HCT116 (cell line): Measurements from ENCODE around the gene ATP6V0A1. TPM values are rescaled to one million over a fixed set of nuclear protein-coding genes. Genes with fewer than 3 reads are reported as not detected.
"Not testable (repeated sequence)": the region's sequence is repeated elsewhere in the genome, so short reads cannot be mapped to it uniquely, and the experiment has no call there.

Source experiments
- ATAC-seq: fragments of 200-7000 bp; cut with Tn5 transposase; 2 replicates; pipeline ENCODE4 v1.9.1; 2020; ENCODE audit warnings: mild to moderate bottlenecking, moderate library complexity
- BruUV-seq: library from RNA; stranded (reverse); fragments of 400-500 nt; replicated peaks from 2 replicates; lab custom pipeline; 2021; lab: Mats Ljungman, UMichigan
- CTCF ChIA-PET: fragments of 300-600 bp; sonication (Branson Sonifier 250); formaldehyde crosslinking; loops from one replicate; lab custom pipeline; 2021; ENCODE audit warnings: antibody characterized with exemption; lab: Charles Lee
- POLR2A ChIA-PET: fragments of 300-600, 350-600 bp; sonication (Branson Sonifier 250); formaldehyde crosslinking; loops from one replicate; lab custom pipeline; 2021; ENCODE audit warnings: antibody characterized with exemption; lab: Charles Lee
- RAD21 ChIA-PET, 2 experiments: fragments of 300-600 bp; sonication (Branson Sonifier 250); formaldehyde crosslinking; loops; one replicate each; lab custom pipeline; 2023; ENCODE audit warnings: low total read pairs in 2 of 2; ENCODE audit not compliant: uncharacterized antibody in 2 of 2, unreplicated experiment in 2 of 2, low non-redundant PET in 1 of 2; lab: Charles Lee
- DNase-seq: peaks from one replicate; pipeline ENCODE4 v3.0.0-alpha.2; 2010; ENCODE audit warnings: low read depth, low spot score
- H2AFZ ChIP-seq: fragments of 200-600 bp; shearing (Covaris generic), sonication (generic); 2 replicates; pipeline ENCODE4 v1.6.1; 2017; ENCODE audit warnings: low read depth, mixed run types, mixed read lengths, antibody characterized with exemption, low read length; ENCODE audit not compliant: poor library complexity, severe bottlenecking
- H3K27ac ChIP-seq: 2 replicates; pipeline ENCODE4 v1.5.1; 2012; ENCODE audit warnings: low read depth, low read length
- H3K27me3 ChIP-seq: fragments of 200-600 bp; sonication (generic); 2 replicates; pipeline ENCODE4 v1.6.1; 2016; ENCODE audit warnings: mixed run types, low read length, mixed read lengths; ENCODE audit not compliant: insufficient read depth
- H3K36me3 ChIP-seq, 2 experiments: fragments of 200-500 bp in 1 of 2; fragments of 200-600 bp in 1 of 2; sonication (Bioruptor generic) in 1 of 2; sonication (generic) in 1 of 2; 2 replicates each; pipeline versions ENCODE4 v1.5.1 to v1.6.1; 2014 to 2016; ENCODE audit warnings: low read length in 2 of 2, inconsistent platforms in 1 of 2, mixed read lengths in 1 of 2, mixed run types in 1 of 2; ENCODE audit not compliant: insufficient read depth in 2 of 2, control insufficient read depth in 1 of 2
- H3K4me1 ChIP-seq, 2 experiments: fragments of 200-600 bp in 1 of 2; sonication (generic) in 1 of 2; 2 replicates each; pipeline versions ENCODE4 v1.5.1 to v1.6.1; 2012 to 2017; ENCODE audit warnings: low read length in 2 of 2, inconsistent platforms in 1 of 2, mild to moderate bottlenecking in 1 of 2, mixed read lengths in 1 of 2, mixed run types in 1 of 2, moderate library complexity in 1 of 2; ENCODE audit not compliant: insufficient read depth in 2 of 2, control insufficient read depth in 1 of 2
- H3K4me2 ChIP-seq: fragments of 200-600 bp; sonication (generic); 2 replicates; pipeline ENCODE4 v1.6.1; 2017; ENCODE audit warnings: mixed run types, low read length, mixed read lengths
- H3K4me3 ChIP-seq, 2 experiments: fragments of 200-600 bp in 1 of 2; sonication (generic) in 1 of 2; replicated peaks in 1 of 2; 2 replicates each; pipeline ENCODE4 v1.5.1; 2011 to 2016; ENCODE audit warnings: low read length in 2 of 2, control low read depth in 1 of 2, low read depth in 1 of 2, mild to moderate bottlenecking in 1 of 2, mixed read lengths in 1 of 2, mixed run types in 1 of 2
- H3K79me2 ChIP-seq: fragments of 200-600 bp; sonication (generic); 2 replicates; pipeline ENCODE4 v1.6.1; 2017; ENCODE audit warnings: mild to moderate bottlenecking, mixed run types, low read length, moderate library complexity, mixed read lengths; ENCODE audit not compliant: insufficient read depth
- H3K9ac ChIP-seq: fragments of 200-600 bp; sonication (generic); 2 replicates; pipeline ENCODE4 v1.6.1; 2016; ENCODE audit warnings: low read length, mixed read lengths
- H3K9me2 ChIP-seq: fragments of 200-600 bp; sonication (generic), shearing (Covaris generic); 2 replicates; pipeline ENCODE4 v1.6.1; 2017; ENCODE audit warnings: mixed run types, mild to moderate bottlenecking, moderate library complexity; ENCODE audit not compliant: insufficient read depth
- H3K9me3 ChIP-seq, 2 experiments: fragments of 200-500 bp in 1 of 2; fragments of 200-600 bp in 1 of 2; sonication (Bioruptor generic) in 1 of 2; sonication (generic) in 1 of 2; 2 replicates each; pipeline ENCODE4 v1.6.1; 2014 to 2017; ENCODE audit warnings: low read length in 2 of 2, mixed read lengths in 2 of 2, inconsistent platforms in 1 of 2, low read depth in 1 of 2, mild to moderate bottlenecking in 1 of 2, mixed run types in 1 of 2, moderate library complexity in 1 of 2; ENCODE audit not compliant: control insufficient read depth in 1 of 2, insufficient read depth in 1 of 2
- H4K20me1 ChIP-seq: fragments of 200-600 bp; sonication (generic), shearing (Covaris generic); 2 replicates; pipeline ENCODE4 v1.6.1; 2017; ENCODE audit warnings: mixed run types, mild to moderate bottlenecking, moderate library complexity; ENCODE audit not compliant: insufficient read depth
- JUND ChIP-seq: IDR thresholded peaks from 2 replicates; pipeline ENCODE4 v1.6.1; 2012
- ZNF274 ChIP-seq: fragments of 200-500 bp; sonication (Bioruptor generic); IDR thresholded peaks from 2 replicates; pipeline ENCODE4 v1.6.1; 2014; ENCODE audit warnings: mild to moderate bottlenecking, low read depth, low read length, inconsistent platforms
- intact Hi-C: fragments of 100-400 bp; cut with micrococcal nuclease; formaldehyde crosslinking; loops from 2 replicates; pipeline ENCODE4 v1.10.0; 2022
- total RNA-seq: library from RNA; stranded (reverse); gene quantifications from one replicate; pipeline ENCODE4 v1.2.1, GENCODE V29; 2021; ENCODE audit not compliant: unreplicated experiment
- TF ChIP-seq, protein P1 (sequence below): IDR thresholded peaks from 2 replicates; pipeline ENCODE4 v1.6.1; 2012; ENCODE audit warnings: low read depth

The ATP6V0A1 gene
- total RNA-seq, 1 experiment from 2014 or later: 65.2 TPM

DNA sequence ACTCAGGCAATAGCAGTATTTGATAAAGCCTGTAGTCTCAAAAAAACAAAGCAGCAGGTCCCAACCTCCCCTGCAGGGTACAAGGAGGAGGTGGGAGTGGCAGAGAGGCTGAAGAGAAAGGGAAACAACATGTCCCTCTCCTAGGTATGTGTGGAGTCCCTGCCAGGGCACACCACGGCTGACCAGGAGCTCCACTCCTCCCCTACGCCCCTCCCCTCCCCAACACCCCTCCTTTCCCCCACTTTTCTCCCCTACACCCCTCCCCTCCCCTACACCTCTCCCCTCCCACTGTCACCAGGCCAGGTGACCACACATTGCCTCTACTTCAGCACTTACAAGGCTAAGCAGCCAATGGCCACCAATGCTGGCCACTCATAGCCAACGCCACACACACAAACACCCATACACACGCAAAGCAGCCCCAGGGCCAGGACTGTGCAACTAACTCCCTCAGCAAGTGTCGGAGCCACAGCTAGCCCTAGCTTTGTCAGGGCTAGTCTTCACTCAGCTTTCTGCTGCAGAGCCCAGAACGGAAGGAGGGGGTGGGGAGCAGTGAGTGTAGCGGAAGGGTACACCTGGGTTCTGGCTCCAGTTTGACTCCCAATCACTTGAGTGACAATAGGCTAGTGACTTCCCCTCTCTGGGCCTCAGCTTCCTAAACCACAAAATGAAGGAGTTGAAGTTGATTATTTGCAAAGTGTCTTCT lies 43.8 kb upstream of the ATP6V0A1 start (continued):
- TF ChIP-seq, protein P1, sequence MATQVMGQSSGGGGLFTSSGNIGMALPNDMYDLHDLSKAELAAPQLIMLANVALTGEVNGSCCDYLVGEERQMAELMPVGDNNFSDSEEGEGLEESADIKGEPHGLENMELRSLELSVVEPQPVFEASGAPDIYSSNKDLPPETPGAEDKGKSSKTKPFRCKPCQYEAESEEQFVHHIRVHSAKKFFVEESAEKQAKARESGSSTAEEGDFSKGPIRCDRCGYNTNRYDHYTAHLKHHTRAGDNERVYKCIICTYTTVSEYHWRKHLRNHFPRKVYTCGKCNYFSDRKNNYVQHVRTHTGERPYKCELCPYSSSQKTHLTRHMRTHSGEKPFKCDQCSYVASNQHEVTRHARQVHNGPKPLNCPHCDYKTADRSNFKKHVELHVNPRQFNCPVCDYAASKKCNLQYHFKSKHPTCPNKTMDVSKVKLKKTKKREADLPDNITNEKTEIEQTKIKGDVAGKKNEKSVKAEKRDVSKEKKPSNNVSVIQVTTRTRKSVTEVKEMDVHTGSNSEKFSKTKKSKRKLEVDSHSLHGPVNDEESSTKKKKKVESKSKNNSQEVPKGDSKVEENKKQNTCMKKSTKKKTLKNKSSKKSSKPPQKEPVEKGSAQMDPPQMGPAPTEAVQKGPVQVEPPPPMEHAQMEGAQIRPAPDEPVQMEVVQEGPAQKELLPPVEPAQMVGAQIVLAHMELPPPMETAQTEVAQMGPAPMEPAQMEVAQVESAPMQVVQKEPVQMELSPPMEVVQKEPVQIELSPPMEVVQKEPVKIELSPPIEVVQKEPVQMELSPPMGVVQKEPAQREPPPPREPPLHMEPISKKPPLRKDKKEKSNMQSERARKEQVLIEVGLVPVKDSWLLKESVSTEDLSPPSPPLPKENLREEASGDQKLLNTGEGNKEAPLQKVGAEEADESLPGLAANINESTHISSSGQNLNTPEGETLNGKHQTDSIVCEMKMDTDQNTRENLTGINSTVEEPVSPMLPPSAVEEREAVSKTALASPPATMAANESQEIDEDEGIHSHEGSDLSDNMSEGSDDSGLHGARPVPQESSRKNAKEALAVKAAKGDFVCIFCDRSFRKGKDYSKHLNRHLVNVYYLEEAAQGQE: no peak
- TF ChIP-seq ZNF274: no peak
- TF ChIP-seq JUND: no peak

- H3K36me3 ChIP-seq, H3K27ac ChIP-seq, H3K4me2 ChIP-seq, H4K20me1 ChIP-seq, H3K9me3 ChIP-seq, RAD21 ChIA-PET, H3K9me2 ChIP-seq, BruUV-seq, POLR2A ChIA-PET, H3K9ac ChIP-seq, DNase-seq, intact Hi-C loops, H3K27me3 ChIP-seq, ATAC-seq, H3K4me3 ChIP-seq, H2AFZ ChIP-seq: not testable (repeated sequence)
- H3K79me2 ChIP-seq: peaks cover 97% of the 10 kb centered on the region
- CTCF ChIA-PET: interaction anchor here (0.7 kb wide), 1 partner anchor 236 kb away, joined by 3 read pairs; no protein-coding TSS in a partner anchor
- H3K4me1 ChIP-seq: peaks cover 20 to 46% of the 10 kb centered on the region in 2 experiments
Measured at GRCh38 chr17:42417981-42418380, 40.7 kb upstream of the ATP6V0A1 start.
